ENCODE measurements around the gene TTC23.

Gene TTC23

DNA sequence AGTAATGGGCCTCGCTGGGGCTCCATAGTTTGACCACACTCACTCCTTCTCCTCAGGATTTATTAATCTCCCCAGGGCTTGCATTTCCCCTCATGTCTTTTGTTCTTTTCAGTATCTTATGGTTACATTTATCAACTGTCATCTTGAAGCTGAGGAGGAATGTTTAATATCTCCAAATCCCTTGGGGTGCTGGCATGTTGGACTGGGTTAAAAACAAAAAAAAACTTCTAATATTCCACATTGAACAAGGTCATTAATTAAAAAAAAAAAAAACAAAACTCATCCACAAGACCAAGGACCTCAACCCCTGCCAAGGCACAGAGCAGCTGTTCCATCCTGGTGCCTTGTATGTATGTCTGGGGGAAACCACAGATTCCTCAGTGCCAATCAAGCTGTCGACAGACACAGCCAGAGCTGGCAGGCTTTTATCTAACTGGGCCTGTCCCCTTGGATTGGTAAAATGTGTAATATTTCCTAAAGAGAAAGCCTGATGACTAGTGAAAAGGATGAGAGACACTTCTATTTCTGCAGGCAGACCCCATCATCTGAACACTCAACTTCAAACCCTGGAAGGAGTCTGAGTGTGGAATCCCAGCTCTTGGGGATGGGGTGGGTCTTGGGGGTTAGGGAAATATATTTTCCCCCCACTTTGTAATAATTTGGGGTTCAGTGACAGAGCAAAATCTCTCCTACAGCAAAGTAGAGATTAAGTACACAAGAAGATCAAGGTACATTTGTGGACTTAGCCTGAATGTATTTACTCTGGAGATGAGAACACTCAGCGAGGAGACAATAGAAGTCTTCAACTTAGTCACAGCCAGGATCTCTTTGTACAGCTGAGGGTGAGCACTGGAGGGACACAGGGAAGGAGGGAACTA, 69.1 kb downstream of the TTC23 start:
- Histone ChIP-seq H3K9ac (ENCODE audit: insufficient read length) (no peak overlapping the region), H3K27ac (no peak overlapping the region), H3K36me3 (ENCODE audit: insufficient read depth, low read length) (no peaks in the 10 kb centered on the region), H3K9me3 (ENCODE audit: low read depth, low read length) (no peaks in the 10 kb centered on the region), H3K4me3 (no peak overlapping the region)
- TF ChIP-seq FOXP2 (optimal IDR thresholded peaks at IDR 0.05; ENCODE audit: control extremely low read depth, extremely low read length, insufficient read depth) (no peak), EZH2 (IDR thresholded peaks at IDR 0.05) (no peak), POLR2AphosphoS5 (IDR thresholded peaks at IDR 0.05; ENCODE audit: borderline replicate concordance, low read depth, low read length) (no peak)
- no peak for DNase-seq (ENCODE audit: low read depth, low spot score)

DNA sequence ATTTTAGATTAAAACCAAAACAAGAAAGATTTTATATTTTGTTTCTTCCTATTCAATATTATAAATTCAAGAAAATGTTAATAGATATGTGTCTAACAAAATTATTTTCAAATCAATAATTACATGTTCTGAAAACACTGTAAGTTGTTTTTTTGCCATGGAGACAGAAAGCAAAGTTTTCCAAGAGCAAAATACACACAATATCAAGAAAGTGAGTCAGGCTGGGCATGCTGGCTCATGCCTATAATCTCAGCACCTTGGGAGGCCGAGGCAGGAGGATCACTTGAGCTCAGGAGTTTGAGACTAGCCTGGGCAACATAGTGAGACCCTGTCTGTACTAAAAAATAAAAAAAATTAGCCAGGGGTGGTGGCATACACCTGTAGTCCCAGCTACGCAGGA, 71.7 kb downstream of the TTC23 start:
- Histone ChIP-seq H3K9ac (ENCODE audit: insufficient read length) (no peak overlapping the region), H3K36me3 (ENCODE audit: insufficient read depth, low read length) (no peaks in the 10 kb centered on the region), H3K27ac (peak overlapping the region; percentile 78), H3K9me3 (ENCODE audit: low read depth, low read length) (no peaks in the 10 kb centered on the region), H3K4me3 (no peak overlapping the region)
- no peak for DNase-seq (ENCODE audit: low read depth, low spot score)
- TF ChIP-seq POLR2AphosphoS5 (IDR thresholded peaks at IDR 0.05; ENCODE audit: borderline replicate concordance, low read depth, low read length) = no peak
- no peak for TF ChIP-seq FOXP2 (optimal IDR thresholded peaks at IDR 0.05; ENCODE audit: control extremely low read depth, extremely low read length, insufficient read depth)
- no peak for TF ChIP-seq EZH2 (IDR thresholded peaks at IDR 0.05)

DNA sequence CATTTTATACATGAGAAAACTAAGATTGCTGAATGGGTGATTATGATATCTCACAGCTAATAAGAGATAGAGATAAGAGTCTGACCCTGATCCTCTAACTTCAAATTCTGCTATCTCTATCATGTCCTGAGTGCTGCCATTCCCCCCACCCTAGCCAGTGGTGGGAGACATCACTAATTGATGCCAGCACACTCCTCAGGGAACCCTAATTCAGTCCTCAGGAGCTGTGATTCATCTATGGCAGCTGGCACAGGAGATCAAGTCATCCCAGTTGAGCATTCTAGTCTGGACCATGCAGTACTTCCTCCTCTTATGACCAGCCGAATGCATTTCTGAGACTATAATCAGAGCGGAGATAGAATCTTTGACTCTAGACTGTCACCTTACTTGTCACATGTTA, 72.6 kb downstream of the TTC23 start:
- no peak for DNase-seq (ENCODE audit: low read depth, low spot score)
- H3K27ac ChIP-seq = no peak overlapping the region
- no peak for TF ChIP-seq EZH2 (IDR thresholded peaks at IDR 0.05)
- no peak for TF ChIP-seq POLR2AphosphoS5 (IDR thresholded peaks at IDR 0.05; ENCODE audit: borderline replicate concordance, low read depth, low read length)
- TF ChIP-seq FOXP2 (optimal IDR thresholded peaks at IDR 0.05; ENCODE audit: control extremely low read depth, extremely low read length, insufficient read depth) = no peak
- 0 out of 2 replicates have a peak, but pooled peaks cover 4% of the 10 kb centered on the region for H3K36me3 ChIP-seq (ENCODE audit: insufficient read depth, low read length)
- H3K4me3 ChIP-seq = no peak overlapping the region
- H3K9me3 ChIP-seq (ENCODE audit: low read depth, low read length) = no peaks in the 10 kb centered on the region
- H3K9ac ChIP-seq (ENCODE audit: insufficient read length) = no peak overlapping the region

DNA sequence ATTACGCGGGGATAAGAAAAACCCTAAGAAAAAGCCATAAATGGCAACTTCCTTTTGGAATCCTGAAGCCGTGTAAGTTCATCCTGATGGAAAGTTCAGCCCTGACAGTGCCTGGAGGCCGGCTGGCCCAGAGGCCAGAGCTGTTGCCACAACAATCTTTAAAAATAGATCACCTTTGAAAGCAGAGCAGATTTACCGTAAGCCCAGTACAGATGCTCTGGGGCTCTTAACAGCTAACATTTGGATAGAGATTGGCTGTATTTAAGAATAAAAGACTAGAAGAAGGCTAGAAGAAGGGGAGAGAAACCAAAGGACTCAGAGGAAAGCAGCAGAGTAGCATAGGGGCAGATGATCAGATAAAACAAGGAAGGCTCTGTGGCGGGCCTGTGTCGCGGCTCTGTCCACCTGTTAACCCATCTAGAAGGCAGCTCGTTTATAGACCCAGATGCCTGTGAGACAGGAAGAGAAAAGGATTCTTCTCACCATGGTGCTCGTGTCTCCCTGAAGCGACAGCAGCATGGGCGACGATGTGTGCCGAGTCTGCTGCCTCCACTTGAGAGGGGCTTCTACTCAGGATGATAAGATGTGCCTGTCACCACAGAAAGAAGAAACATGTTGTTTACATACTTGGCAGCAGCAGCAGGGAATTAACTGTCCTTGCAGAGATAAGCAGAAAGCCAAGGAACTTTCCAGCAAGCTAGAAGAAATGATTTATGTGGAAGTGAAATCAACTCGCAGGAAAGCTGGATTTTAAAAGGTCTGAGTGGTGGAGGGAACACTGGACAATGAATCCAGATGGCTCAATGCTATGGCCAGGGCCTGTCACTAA, 74.6 kb downstream of the TTC23 start:
- Histone ChIP-seq H3K9ac (ENCODE audit: insufficient read length) (no peak overlapping the region), H3K27ac (no peak overlapping the region), H3K9me3 (ENCODE audit: low read depth, low read length) (no peaks in the 10 kb centered on the region), H3K36me3 (ENCODE audit: insufficient read depth, low read length) (0 out of 2 replicates have a peak, but pooled peaks cover 4% of the 10 kb centered on the region), H3K4me3 (no peak overlapping the region)
- TF ChIP-seq FOXP2 (optimal IDR thresholded peaks at IDR 0.05; ENCODE audit: control extremely low read depth, extremely low read length, insufficient read depth) (no peak), EZH2 (IDR thresholded peaks at IDR 0.05) (no peak), POLR2AphosphoS5 (IDR thresholded peaks at IDR 0.05; ENCODE audit: borderline replicate concordance, low read depth, low read length) (no peak)
- no peak for DNase-seq (ENCODE audit: low read depth, low spot score)

DNA sequence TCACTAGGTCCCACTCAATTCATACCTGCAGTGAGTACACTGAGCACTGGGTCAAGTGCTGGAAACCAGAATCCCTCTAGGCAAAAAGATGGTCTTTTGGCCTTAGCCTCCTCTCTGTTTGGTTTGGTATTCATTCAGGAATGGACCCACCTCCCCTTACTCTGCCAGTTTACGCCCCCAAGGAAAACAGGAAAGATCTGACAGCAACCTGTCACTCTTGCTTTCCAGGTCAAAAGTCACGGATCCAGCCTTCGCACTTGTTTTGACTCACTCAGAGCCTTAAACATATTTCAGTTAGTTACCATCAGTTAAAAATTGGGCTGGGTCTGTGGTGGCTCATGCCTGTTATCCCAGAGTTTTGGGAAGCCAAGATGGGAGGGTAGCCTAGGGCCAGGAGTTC, 76.4 kb downstream of the TTC23 start:
- Histone ChIP-seq H3K4me3 (no peak overlapping the region), H3K27ac (no peak overlapping the region), H3K9me3 (ENCODE audit: low read depth, low read length) (no peaks in the 10 kb centered on the region), H3K36me3 (ENCODE audit: insufficient read depth, low read length) (0 out of 2 replicates have a peak, but pooled peaks cover 4% of the 10 kb centered on the region), H3K9ac (ENCODE audit: insufficient read length) (no peak overlapping the region)
- DNase-seq (ENCODE audit: low read depth, low spot score) = no peak
- TF ChIP-seq EZH2 (IDR thresholded peaks at IDR 0.05) = no peak
- no peak for TF ChIP-seq FOXP2 (optimal IDR thresholded peaks at IDR 0.05; ENCODE audit: control extremely low read depth, extremely low read length, insufficient read depth)
- no peak for TF ChIP-seq POLR2AphosphoS5 (IDR thresholded peaks at IDR 0.05; ENCODE audit: borderline replicate concordance, low read depth, low read length)

DNA sequence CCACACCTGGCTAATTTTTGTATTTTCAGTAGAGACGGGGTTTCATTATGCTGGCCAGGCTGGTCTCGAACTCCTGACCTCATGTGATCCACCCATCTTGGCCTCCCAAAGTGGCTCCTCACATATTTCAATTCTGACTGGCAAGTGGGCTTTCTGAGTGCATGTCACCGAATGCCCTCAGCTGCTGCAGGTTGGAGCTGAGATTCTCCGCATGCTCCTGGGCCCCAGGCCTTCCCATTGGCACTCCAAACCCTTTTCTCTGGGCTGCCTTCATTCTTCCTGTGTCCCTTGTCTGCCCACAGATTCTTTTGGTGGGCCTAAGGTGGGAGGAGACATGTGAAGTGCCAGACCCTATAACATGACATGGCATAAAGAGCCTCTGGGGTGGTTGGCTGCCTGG, 77.2 kb downstream of the TTC23 start:
- Histone ChIP-seq H3K9me3 (ENCODE audit: low read depth, low read length) (no peaks in the 10 kb centered on the region), H3K9ac (ENCODE audit: insufficient read length) (no peak overlapping the region), H3K27ac (no peak overlapping the region), H3K36me3 (ENCODE audit: insufficient read depth, low read length) (0 out of 2 replicates have a peak, but pooled peaks cover 4% of the 10 kb centered on the region), H3K4me3 (no peak overlapping the region)
- no peak for DNase-seq (ENCODE audit: low read depth, low spot score)
- TF ChIP-seq FOXP2 (optimal IDR thresholded peaks at IDR 0.05; ENCODE audit: control extremely low read depth, extremely low read length, insufficient read depth) (no peak), EZH2 (IDR thresholded peaks at IDR 0.05) (no peak), POLR2AphosphoS5 (IDR thresholded peaks at IDR 0.05; ENCODE audit: borderline replicate concordance, low read depth, low read length) (no peak)

DNA sequence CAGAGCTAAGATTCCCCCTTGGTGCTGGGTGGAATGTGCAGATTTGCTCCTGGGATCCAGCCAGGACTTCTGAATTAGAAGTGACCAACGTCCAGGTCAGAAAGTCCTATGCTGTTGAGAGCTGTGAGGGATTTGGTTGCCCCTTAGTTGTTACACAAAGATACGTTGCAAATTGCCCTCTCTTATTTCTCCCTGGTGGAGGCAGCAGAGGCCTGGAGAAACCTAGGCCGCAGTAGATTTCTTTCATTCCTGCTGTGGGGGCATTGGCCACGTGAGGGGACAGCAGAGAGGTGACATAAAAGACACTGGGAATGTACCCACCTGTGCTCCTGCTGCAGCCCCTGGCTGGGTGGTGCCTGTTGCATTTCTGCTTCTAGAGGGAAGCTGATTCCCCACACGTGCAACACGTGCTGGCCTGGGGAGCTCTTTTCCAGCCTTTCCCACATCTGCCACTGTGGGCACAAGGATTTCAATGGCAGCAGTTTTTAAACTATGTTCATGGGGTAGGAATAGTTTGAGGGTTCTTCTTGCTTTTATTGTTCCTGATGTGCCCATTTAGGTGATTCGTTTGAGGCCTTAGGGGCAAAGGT, 78.8 kb downstream of the TTC23 start:
- no peak overlapping the region for H3K27ac ChIP-seq
- 0 out of 2 replicates have a peak, but pooled peaks cover 4% of the 10 kb centered on the region for H3K36me3 ChIP-seq (ENCODE audit: insufficient read depth, low read length)
- no peak overlapping the region for H3K4me3 ChIP-seq
- no peak for DNase-seq (ENCODE audit: low read depth, low spot score)
- TF ChIP-seq EZH2 (IDR thresholded peaks at IDR 0.05) = no peak
- TF ChIP-seq FOXP2 (optimal IDR thresholded peaks at IDR 0.05; ENCODE audit: control extremely low read depth, extremely low read length, insufficient read depth) = no peak
- no peak for TF ChIP-seq POLR2AphosphoS5 (IDR thresholded peaks at IDR 0.05; ENCODE audit: borderline replicate concordance, low read depth, low read length)
- no peaks in the 10 kb centered on the region for H3K9me3 ChIP-seq (ENCODE audit: low read depth, low read length)
- H3K9ac ChIP-seq (ENCODE audit: insufficient read length) = no peak overlapping the region
